SU-DHL-6 (cell line): ENCODE results near the gene SPNS2.

Source experiments
- H2AFZ ChIP-seq: fragments of 200-600 bp; sonication (generic); 2 replicates; pipeline ENCODE4 v1.6.1; 2014; ENCODE audit warnings: low read depth, mild to moderate bottlenecking, moderate library complexity, mixed read lengths, antibody characterized with exemption, low read length; ENCODE audit not compliant: severe bottlenecking
- H3F3A ChIP-seq: fragments of 200-600 bp; shearing (Covaris generic); 2 replicates; pipeline ENCODE4 v1.6.0; 2016; ENCODE audit warnings: antibody characterized with exemption, mild to moderate bottlenecking; ENCODE audit not compliant: insufficient read depth
- H3K27ac ChIP-seq: fragments of 200-600 bp; sonication (generic); 2 replicates; pipeline ENCODE4 v1.5.1; 2016; ENCODE audit warnings: low read depth, mild to moderate bottlenecking, low read length, moderate library complexity, mixed read lengths
- H3K27me3 ChIP-seq: fragments of 200-600 bp; sonication (generic), shearing (Covaris generic); 2 replicates; pipeline ENCODE4 v1.6.0; 2014; ENCODE audit warnings: mild to moderate bottlenecking, low read length
- H3K36me3 ChIP-seq: fragments of 200-600 bp; sonication (generic); 2 replicates; pipeline ENCODE4 v1.6.1; 2014; ENCODE audit warnings: mild to moderate bottlenecking, low read length, mixed read lengths
- H3K4me2 ChIP-seq: fragments of 300-600, 200-600 bp; shearing (Covaris generic), sonication (generic); 2 replicates; pipeline ENCODE4 v1.6.0; 2014; ENCODE audit warnings: low read length, low read depth, mild to moderate bottlenecking; ENCODE audit not compliant: poor library complexity, severe bottlenecking
- H3K4me3 ChIP-seq: fragments of 200-600 bp; sonication (generic); 2 replicates; pipeline ENCODE4 v1.5.1; 2014; ENCODE audit warnings: antibody characterized with exemption, low read length, mild to moderate bottlenecking, mixed read lengths; ENCODE audit not compliant: insufficient read depth, poor library complexity, severe bottlenecking
- H3K79me2 ChIP-seq: fragments of 200-600 bp; sonication (generic); 2 replicates; pipeline ENCODE4 v1.6.1; 2014; ENCODE audit warnings: mild to moderate bottlenecking, low read length, moderate library complexity; ENCODE audit not compliant: insufficient read depth
- H3K9ac ChIP-seq: fragments of 200-600 bp; sonication (generic); 2 replicates; pipeline ENCODE4 v1.7.0; 2014; ENCODE audit warnings: mild to moderate bottlenecking, low read length
- H3K9me2 ChIP-seq: fragments of 200-600 bp; sonication (generic); replicated peaks from 2 replicates; pipeline ENCODE4 v1.6.1; 2014; ENCODE audit warnings: low read length; ENCODE audit not compliant: insufficient read depth
- H3K9me3 ChIP-seq: fragments of 200-600 bp; sonication (generic); 2 replicates; pipeline ENCODE4 v1.6.1; 2014; ENCODE audit warnings: low read length, mixed read lengths; ENCODE audit not compliant: insufficient read depth
- H4K20me1 ChIP-seq: fragments of 200-600 bp; sonication (generic); 2 replicates; pipeline ENCODE4 v1.6.1; 2014; ENCODE audit warnings: low read depth, mild to moderate bottlenecking, antibody characterized with exemption, low read length, moderate library complexity, mixed read lengths
- CTCF ChIP-seq: fragments of 200-600 bp; sonication (generic); IDR thresholded peaks from one replicate; pipeline ENCODE4 v1.5.1; 2017; ENCODE audit warnings: antibody characterized with exemption, mild to moderate bottlenecking, low read length, moderate library complexity; ENCODE audit not compliant: insufficient read depth, poor library complexity, severe bottlenecking
- EZH2phosphoT487 ChIP-seq: fragments of 200-600 bp; sonication (generic), shearing (Covaris generic); conservative IDR thresholded peaks from 2 replicates; pipeline ENCODE4 v1.6.1; 2018; ENCODE audit warnings: mild to moderate bottlenecking, antibody characterized with exemption, low read length, moderate library complexity, mixed read lengths

The SPNS2 gene

GRCh38 chr17:4531988-4532736 is 33.5 kb downstream of the SPNS2 start:
- no peak overlapping the region for H3K4me3 ChIP-seq
- no peak overlapping the region for H3K27ac ChIP-seq
- no peaks in the 10 kb centered on the region for H3K9me3 ChIP-seq
- no peak overlapping the region for H2AFZ ChIP-seq
- H3K9ac ChIP-seq: no peak overlapping the region
- TF ChIP-seq EZH2phosphoT487: no peak
- TF ChIP-seq CTCF: no peak
- no peak overlapping the region for H3K4me2 ChIP-seq
- H3K79me2 ChIP-seq: no peaks in the 10 kb centered on the region
- no peaks in the 10 kb centered on the region for H3K36me3 ChIP-seq
- no peaks in the 10 kb centered on the region for H3K27me3 ChIP-seq
- no peaks in the 10 kb centered on the region for H4K20me1 ChIP-seq
- H3F3A ChIP-seq: peaks cover 3% of the 10 kb centered on the region; the same call in 1 of the 2 replicates
- H3K9me2 ChIP-seq: no peaks in the 10 kb centered on the region

- no peak overlapping the region for H2AFZ ChIP-seq
- H3K4me2 ChIP-seq: no peak overlapping the region
- H3K4me3 ChIP-seq: no peak overlapping the region
- H3K27ac ChIP-seq: no peak overlapping the region
- no peaks in the 10 kb centered on the region for H3K27me3 ChIP-seq
- no peak overlapping the region for H3K9ac ChIP-seq
- no peak for TF ChIP-seq CTCF
- no peak for TF ChIP-seq EZH2phosphoT487
- H4K20me1 ChIP-seq: no peaks in the 10 kb centered on the region
- H3K36me3 ChIP-seq: no peaks in the 10 kb centered on the region
- H3F3A ChIP-seq: peaks cover 7% of the 10 kb centered on the region; the same call in 1 of the 2 replicates
- H3K9me3 ChIP-seq: no peaks in the 10 kb centered on the region
- no peaks in the 10 kb centered on the region for H3K9me2 ChIP-seq
- H3K79me2 ChIP-seq: no peaks in the 10 kb centered on the region
Measured at GRCh38 chr17:4532860-4533522, 34.3 kb downstream of the SPNS2 start.

DNA sequence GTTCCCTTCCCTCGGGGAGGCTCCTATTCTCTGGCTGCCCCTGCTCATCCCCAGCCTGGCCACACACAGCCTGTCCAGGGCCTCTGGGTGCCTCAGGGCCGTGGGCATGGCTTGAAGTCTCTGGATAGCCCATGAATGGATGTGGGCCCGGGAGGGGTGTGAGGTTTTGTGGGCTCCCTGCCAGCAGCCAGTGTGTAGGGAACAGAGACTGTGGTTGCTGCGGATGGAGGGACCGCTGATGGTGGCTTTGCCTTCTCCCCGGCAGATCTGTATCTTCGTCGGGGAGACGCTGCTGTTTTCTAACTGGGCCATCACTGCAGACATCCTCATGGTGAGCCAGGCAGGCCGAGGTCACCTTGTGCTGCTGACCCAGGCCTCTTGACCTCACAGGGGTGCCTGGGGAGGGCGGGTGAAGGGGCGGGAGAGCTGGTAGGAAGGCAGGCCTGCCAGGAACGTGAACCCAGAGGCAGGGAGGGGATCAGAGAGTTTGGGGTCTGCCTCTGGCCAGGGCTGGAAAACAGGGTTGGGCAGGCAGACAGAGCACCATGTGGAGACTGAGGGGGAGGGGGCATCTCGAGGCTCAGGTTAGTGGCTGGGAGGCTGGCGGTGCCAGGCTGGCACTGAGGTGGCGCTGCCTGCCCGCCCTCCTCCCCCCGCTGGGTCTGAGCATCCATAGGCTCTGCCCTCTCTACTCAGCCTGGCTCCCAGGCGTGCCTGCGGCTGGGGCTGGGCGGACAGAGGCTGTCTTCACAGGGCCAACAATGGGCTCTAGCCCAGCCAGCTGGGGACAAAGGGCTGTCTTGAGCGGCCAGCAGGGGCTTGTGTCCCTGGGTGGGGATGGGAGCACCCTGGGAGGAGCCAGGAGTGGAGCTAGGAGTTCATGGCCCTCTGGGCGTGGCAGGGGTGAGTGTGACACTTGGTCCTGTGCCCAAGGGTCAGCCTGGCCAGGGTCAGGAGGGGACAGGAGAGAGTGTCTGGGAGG is 35.1 kb downstream of the SPNS2 start:
- no peak overlapping the region for H3K4me2 ChIP-seq
- H3K27ac ChIP-seq: no peak overlapping the region
- H3K36me3 ChIP-seq: no peaks in the 10 kb centered on the region
- TF ChIP-seq EZH2phosphoT487 (no peak), CTCF (no peak)
- no peak overlapping the region for H3K9ac ChIP-seq
- H3K4me3 ChIP-seq: no peak overlapping the region
- H2AFZ ChIP-seq: no peak overlapping the region
- H3K79me2 ChIP-seq: no peaks in the 10 kb centered on the region
- H3K27me3 ChIP-seq: no peaks in the 10 kb centered on the region
- no peaks in the 10 kb centered on the region for H4K20me1 ChIP-seq
- H3F3A ChIP-seq: peaks cover 7% of the 10 kb centered on the region; the same call in 1 of the 2 replicates
- H3K9me2 ChIP-seq: no peaks in the 10 kb centered on the region
- H3K9me3 ChIP-seq: no peaks in the 10 kb centered on the region
